Measurements from ENCODE around the gene KCNJ11. TPM values are rescaled to one million over a fixed set of nuclear protein-coding genes. Genes with fewer than 3 reads are reported as not detected.

The KCNJ11 gene
- total and polyA plus RNA-seq, 2 of the 13 experiments (the other 11 are each of a cell fraction or from before 2014, with no cell fraction given) = 0.38 to 1.6 TPM

- ATAC-seq (no peak), FAIRE-seq (no peak)
- no peaks in the 10 kb centered on the region for H3K36me3 ChIP-seq (replicated peaks in 1 of 2; ENCODE audit: control insufficient read depth in 1 of 2, insufficient read depth in 2 of 2, low read length in 2 of 2)
- no peak for TF ChIP-seq MXD4 (CRISPR knock-in tag; IDR thresholded peaks at IDR 0.05)
- TF ChIP-seq HMG20A (CRISPR knock-in tag; IDR thresholded peaks at IDR 0.05; ENCODE audit: borderline replicate concordance) = no peak
- no peak for TF ChIP-seq PTBP1 (IDR thresholded peaks at IDR 0.05; ENCODE audit: low read depth, low read length, poor library complexity, severe bottlenecking)
- TF ChIP-seq TEF (CRISPR knock-in tag; IDR thresholded peaks at IDR 0.05) = no peak
- no peak for TF ChIP-seq MLXIP (CRISPR knock-in tag; IDR thresholded peaks at IDR 0.05; ENCODE audit: borderline replicate concordance)
- TF ChIP-seq THAP7 (CRISPR knock-in tag; IDR thresholded peaks at IDR 0.05) = no peak
- TF ChIP-seq MED1 (CRISPR knock-in tag; IDR thresholded peaks at IDR 0.05) = no peak
- no peak for TF ChIP-seq RORA (CRISPR knock-in tag; IDR thresholded peaks at IDR 0.05)
- no peak for TF ChIP-seq ATRX (CRISPR knock-in tag; IDR thresholded peaks at IDR 0.05; ENCODE audit: borderline replicate concordance)
- no peak for TF ChIP-seq NBN (conservative IDR thresholded peaks at IDR 0.05)
- TF ChIP-seq MED8 (CRISPR knock-in tag; IDR thresholded peaks at IDR 0.05; ENCODE audit: insufficient replicate concordance) = no peak
- no peak for TF ChIP-seq NAIF1 (CRISPR knock-in tag; IDR thresholded peaks at IDR 0.05; ENCODE audit: borderline replicate concordance)
- no peak for TF ChIP-seq MAX (IDR thresholded peaks at IDR 0.05)
- TF ChIP-seq NFE2L2 (IDR thresholded peaks at IDR 0.05; ENCODE audit: low read length) = no peak
- TF ChIP-seq JUN (CRISPR knock-in tag; IDR thresholded peaks at IDR 0.05) = no peak
- no peak for TF ChIP-seq GLI4 (CRISPR knock-in tag; IDR thresholded peaks at IDR 0.05; ENCODE audit: borderline replicate concordance)
- TF ChIP-seq ZNF614 (CRISPR knock-in tag; IDR thresholded peaks at IDR 0.05; ENCODE audit: borderline replicate concordance) = no peak
- no peak for TF ChIP-seq KLF12 (CRISPR knock-in tag; IDR thresholded peaks at IDR 0.05; ENCODE audit: borderline replicate concordance)
- TF ChIP-seq BRCA1 (CRISPR knock-in tag; IDR thresholded peaks at IDR 0.05) = no peak
Measured at GRCh38 chr11:17395978-17396377, 7.5 kb upstream of the KCNJ11 start.

More at GRCh38 chr11:17395978-17396377, 7.5 kb upstream of the KCNJ11 start:
- intact Hi-C loops (cut with micrococcal nuclease; ENCODE audit: unreplicated experiment) = no loop called here
- H3K27me3 ChIP-seq (ENCODE audit: control insufficient read depth in 1 of 2, insufficient read depth in 2 of 2, low read length in 2 of 2) = peaks cover 5 to 57% of the 10 kb centered on the region in 2 experiments
- H3K4me2 ChIP-seq (ENCODE audit: low read depth, low read length) = no peak overlapping the region
- DNase-seq (ENCODE audit: low spot score) = no peak
- H4K20me1 ChIP-seq (ENCODE audit: insufficient read depth, low read length) = no peaks in the 10 kb centered on the region
- no peaks in the 10 kb centered on the region for H3K79me2 ChIP-seq (ENCODE audit: insufficient read depth, low read length)
- no TSS peak for BruUV-seq (replicated peaks)
- no peak overlapping the region for H3K9ac ChIP-seq (ENCODE audit: insufficient read depth, low read depth, low read length)
- H3K4me3 ChIP-seq (replicated peaks in 1 of 3; ENCODE audit: insufficient read depth in 1 of 3, low read depth in 2 of 3, low read length in 3 of 3) = no peak overlapping the region
- WGBS (ENCODE audit: low lambda C conversion rate) = 34% methylated on average over 4 of the region's 6 CpGs
- in situ Hi-C loops (cut with HindIII; ENCODE audit: extremely low pct_ligation_motif_present, low pct_unique_long_range_greater_than_20kb) = no loop called here
- POLR2A ChIA-PET = no interaction called here
- H3K4me1 ChIP-seq (ENCODE audit: insufficient read depth, low read length) = no peaks in the 10 kb centered on the region
- H3K9me3 ChIP-seq (ENCODE audit: low read length) = no peaks in the 10 kb centered on the region
- no peak overlapping the region for H3K27ac ChIP-seq (ENCODE audit: extremely low read length, insufficient read depth, low read length)
- CTCF ChIA-PET (ENCODE audit: low intra/inter-chr PET ratio, low total read pairs) = no interaction called here
- no peak overlapping the region for H2AFZ ChIP-seq (ENCODE audit: low read length)
